Heart right ventricle (tissue), 16 donors: ENCODE data around the gene PLK5. TPM values are rescaled to one million over a fixed set of nuclear protein-coding genes. Genes with fewer than 3 reads are reported as not detected.
"Not testable (repeated sequence)": the region's sequence is repeated elsewhere in the genome, so short reads cannot be mapped to it uniquely, and the experiment has no call there.

ENCODE experiments used
- ATAC-seq, 8 donors: fragments of 200-7000 bp; cut with Tn5 transposase; one replicate each; pipeline ENCODE4 v1.9.1; 2020; ENCODE audit warnings: mild to moderate bottlenecking in 8 of 8, moderate library complexity in 8 of 8, moderate number of reproducible peaks in 1 of 8
- DNase-seq, 2 donors: peaks; one replicate each; pipeline ENCODE4 v3.0.0-alpha.2; 2020
- H3K27ac ChIP-seq, 10 donors: fragments of 200-600 bp; sonication (generic) in 2 of 10; one replicate each; pipeline versions ENCODE4 v1.5.0 to v1.8.0; 2020 to 2022; ENCODE audit warnings: mild to moderate bottlenecking in 3 of 10
- H3K27me3 ChIP-seq, 7 donors: fragments of 200-600 bp; one replicate each; pipeline ENCODE4 v1.8.0; 2021 to 2022; ENCODE audit warnings: mild to moderate bottlenecking in 2 of 7
- H3K36me3 ChIP-seq, 9 donors: fragments of 200-600 bp; sonication (generic) in 1 of 9; one replicate each; pipeline versions ENCODE4 v1.5.0 to v1.8.0; 2020 to 2022; ENCODE audit warnings: mild to moderate bottlenecking in 2 of 9
- H3K4me1 ChIP-seq, 9 donors: fragments of 200-600 bp; sonication (generic) in 1 of 9; one replicate each; pipeline versions ENCODE4 v1.5.0 to v1.8.0; 2020 to 2022; ENCODE audit warnings: mild to moderate bottlenecking in 4 of 9
- H3K4me3 ChIP-seq, 10 donors: fragments of 200-600 bp; sonication (generic) in 2 of 10; one replicate each; pipeline versions ENCODE4 v1.5.0 to v1.8.0; 2020 to 2022; ENCODE audit warnings: mild to moderate bottlenecking in 7 of 10, moderate library complexity in 2 of 10
- H3K9me3 ChIP-seq, 11 donors: fragments of 200-600 bp in 10 of 11; sonication (generic) in 2 of 11; one replicate each; pipeline versions ENCODE4 v1.5.0 to v1.8.0; 2013 to 2022; ENCODE audit warnings: mild to moderate bottlenecking in 2 of 11, control low read depth in 1 of 11, moderate library complexity in 1 of 11
- WGBS, 2 donors: extraction: QIAGEN DNeasy Blood & Tissue Kit; methylation state at CpG; one replicate each; pipeline ENCODE4 v1.1.7; 2013; ENCODE audit warnings: inconsistent platforms in 1 of 2; 5-methylcytosine and 5-hydroxymethylcytosine counted together
- intact Hi-C, 10 donors: fragments of 100-400 bp; cut with DNase I; formaldehyde crosslinking; loops; one replicate each; pipeline versions ENCODE4 v1.11.1 to v1.14.2; 2022
- polyA plus RNA-seq, 2 donors: library from polyadenylated mRNA; stranded (reverse); fragments of 200-250 nt; gene quantifications; one replicate each; pipeline ENCODE4 v1.2.3, GENCODE V29; 2013
- total RNA-seq, 10 donors: library from RNA; stranded (reverse); fragmentation: NEBNext Ultra II Directional in 3 of 10; extraction: Animal tissue kit (Norgen Biotek cat#: 25700) in 3 of 10; gene quantifications; one replicate each; pipeline versions ENCODE4 v1.2.1 to v1.2.4, GENCODE V29; 2021 to 2023
- TF ChIP-seq, protein P1 (sequence below), 9 donors: fragments of 200-600 bp; sonication (generic) in 2 of 9; IDR thresholded peaks; one replicate each; pipeline versions ENCODE4 v1.5.0 to v1.8.0; 2021 to 2022; ENCODE audit warnings: antibody characterized with exemption in 9 of 9, mild to moderate bottlenecking in 5 of 9, moderate library complexity in 1 of 9
- donor health status: Arrhythmogenic right ventricular cardiomyopathy.
- donor health status: ischemic (EF 13 %, LVEDD 7.1; RV severe dilation, severe dysfunction).
- donor health status: healthy with polysubstance abuse.
- donor health status: DM: no; HTN: yes; CAD: no.
- donor health status: DM: no; HTN: no; CAD: no.
- donor health status: ischemic (EF 25% LVEDD 6.9; RV normal size, moderate dysfunction).
- donor health status: ischemic (EF 25% LVEDD 5.7; RV mildly dilated, moderate dysfunction).
- donor health status: healthy.
- donor health status: DM: yes; HTN: yes; CAD: no.
- donor health status: Ischemic cardiomyopathy.
- donor health status: ischemic (EF 35%, LVEDD 5.7; RV mildly dilated, moderate dysfunction).
- donor health status: nonischemic (EF 11% LVEDD 7.7; RV severe dilation, severe dysfunction).
- donor health status: DM: yes; HTN: yes; CAD: no.
- donor health status: PGD.
- donor health status: ischemic (EF 29% LVEDD 5.4; RV normal size, mild dysfunction).
- donor health status: nonischemic (EF 23%, LVEDD 6.1; RV moderate dilation, normal function).

The PLK5 gene
- total and polyA plus RNA-seq, 12 donors, result 0.11 to 0.57 TPM; not detected in 10

DNA sequence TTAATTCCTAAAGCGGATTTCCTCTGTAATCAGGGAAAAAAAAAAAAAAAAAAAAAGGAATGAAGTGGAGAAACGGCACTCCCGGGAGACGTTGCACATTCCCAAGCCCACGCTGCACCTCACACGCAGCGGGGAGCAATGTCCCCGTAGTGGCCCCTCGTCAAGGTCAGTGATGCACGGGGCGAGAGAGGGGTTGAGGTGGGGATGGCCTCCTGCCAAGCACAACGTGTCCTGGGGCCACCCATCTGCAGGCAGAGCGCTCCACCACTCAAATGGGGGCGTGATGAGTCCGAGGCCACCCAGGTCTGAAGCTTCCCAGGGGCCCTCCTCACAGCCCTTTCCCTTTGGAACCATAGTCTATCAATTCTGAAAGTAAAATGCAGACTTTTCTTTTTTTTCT, 15.1 kb downstream of the PLK5 start:
- Histone ChIP-seq H3K27ac (no peak overlapping the region), H3K36me3 (no peaks in the 10 kb centered on the region), H3K4me1 (peaks cover 0 to 22% (median 4%) of the 10 kb centered on the region in 9 donors), H3K27me3 (peaks cover 0 to 20% (median 0%) of the 10 kb centered on the region in 7 donors), H3K9me3 (no peaks in the 10 kb centered on the region), H3K4me3 (no peak overlapping the region)
- no peak for DNase-seq
- WGBS, 2 donors, result 14 to 22% methylated on average over 15 of the region's 15 CpGs
- TF ChIP-seq, protein P1, sequence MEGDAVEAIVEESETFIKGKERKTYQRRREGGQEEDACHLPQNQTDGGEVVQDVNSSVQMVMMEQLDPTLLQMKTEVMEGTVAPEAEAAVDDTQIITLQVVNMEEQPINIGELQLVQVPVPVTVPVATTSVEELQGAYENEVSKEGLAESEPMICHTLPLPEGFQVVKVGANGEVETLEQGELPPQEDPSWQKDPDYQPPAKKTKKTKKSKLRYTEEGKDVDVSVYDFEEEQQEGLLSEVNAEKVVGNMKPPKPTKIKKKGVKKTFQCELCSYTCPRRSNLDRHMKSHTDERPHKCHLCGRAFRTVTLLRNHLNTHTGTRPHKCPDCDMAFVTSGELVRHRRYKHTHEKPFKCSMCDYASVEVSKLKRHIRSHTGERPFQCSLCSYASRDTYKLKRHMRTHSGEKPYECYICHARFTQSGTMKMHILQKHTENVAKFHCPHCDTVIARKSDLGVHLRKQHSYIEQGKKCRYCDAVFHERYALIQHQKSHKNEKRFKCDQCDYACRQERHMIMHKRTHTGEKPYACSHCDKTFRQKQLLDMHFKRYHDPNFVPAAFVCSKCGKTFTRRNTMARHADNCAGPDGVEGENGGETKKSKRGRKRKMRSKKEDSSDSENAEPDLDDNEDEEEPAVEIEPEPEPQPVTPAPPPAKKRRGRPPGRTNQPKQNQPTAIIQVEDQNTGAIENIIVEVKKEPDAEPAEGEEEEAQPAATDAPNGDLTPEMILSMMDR (IDR thresholded peaks at IDR 0.05), result no peak
- intact Hi-C loops, result no loop called here
- peak in 2 of 8 donors; percentile 33 to 37 for ATAC-seq

DNA sequence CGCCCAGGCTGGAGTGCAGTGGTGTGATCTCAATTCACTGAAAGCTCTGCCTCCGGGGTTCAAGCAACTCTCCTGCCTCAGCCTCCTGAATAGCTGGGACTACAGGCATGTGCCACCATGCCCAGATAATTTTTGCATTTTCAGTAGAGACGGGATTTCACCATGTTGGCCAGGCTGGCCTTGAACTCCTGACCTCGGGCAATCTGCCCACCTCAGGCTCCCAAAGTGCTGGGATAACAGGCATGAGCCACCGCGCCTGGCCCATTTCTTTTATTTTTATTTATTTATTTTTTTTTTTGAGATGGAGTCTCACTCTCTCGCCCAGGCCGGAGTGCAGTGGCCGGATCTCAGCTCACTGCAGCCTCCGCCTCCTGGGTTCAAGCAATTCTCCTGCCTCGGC, 15.9 kb downstream of the PLK5 start:
- 91% methylated on average over 11 of the region's 11 CpGs for WGBS, 2 donors
- not testable (repeated sequence) for H3K4me3 ChIP-seq, DNase-seq, H3K36me3 ChIP-seq, H3K9me3 ChIP-seq, ATAC-seq
- Histone ChIP-seq H3K4me1 (peaks cover 0 to 22% (median 4%) of the 10 kb centered on the region in 9 donors), H3K27ac (peak overlapping the region in 1 of 10 donors; percentile 58), H3K27me3 (peaks cover 0 to 20% (median 0%) of the 10 kb centered on the region in 7 donors)
- intact Hi-C loops, result loop anchor here in 4 of 10 donors (5.0 to 10.0 kb wide), 4 partner anchors 125 to 255 kb away; no protein-coding TSS in a partner anchor

DNA sequence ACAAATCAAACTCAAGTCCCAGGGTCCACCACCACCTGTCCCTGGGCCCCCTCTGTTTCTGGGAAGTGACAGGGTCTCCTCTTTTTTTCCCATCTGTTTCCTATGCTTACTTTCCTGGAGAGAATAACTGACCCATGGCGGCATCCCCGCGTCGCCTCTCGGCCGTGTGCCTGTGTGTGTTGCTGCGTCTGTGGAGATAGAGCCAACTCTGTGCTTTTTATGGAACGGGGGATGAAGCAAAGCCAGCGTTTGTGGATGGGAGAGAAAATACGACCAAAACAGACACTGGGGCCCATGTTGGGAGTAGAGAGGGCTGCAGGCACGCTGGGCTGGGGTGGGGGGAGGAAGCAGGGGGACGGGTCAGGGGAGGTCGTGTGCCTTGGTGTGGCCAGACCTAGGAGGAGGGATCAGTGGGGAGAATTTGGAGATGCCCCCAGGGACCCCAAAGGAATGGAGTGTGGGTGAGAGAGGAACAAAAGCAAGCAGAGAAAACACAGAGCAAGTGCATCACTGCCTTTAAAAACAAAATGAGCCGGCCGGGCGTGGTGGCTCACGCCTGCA, 16.6 kb downstream of the PLK5 start:
- Histone ChIP-seq H3K27me3 (peaks cover 0 to 23% (median under 1%) of the 10 kb centered on the region in 7 donors), H3K27ac (peak overlapping the region in 2 of 10 donors; percentile 44 to 58), H3K36me3 (no peaks in the 10 kb centered on the region), H3K4me3 (no peak overlapping the region), H3K4me1 (peaks cover 0 to 22% (median 4%) of the 10 kb centered on the region in 9 donors), H3K9me3 (no peaks in the 10 kb centered on the region)
- 19% methylated on average over 17 of the region's 17 CpGs for WGBS, 2 donors
- TF ChIP-seq, protein P1 (IDR thresholded peaks at IDR 0.05), result no peak
- DNase-seq (no peak), ATAC-seq (peak in 7 of 8 donors; percentile 43 to 79 (median 67))
- intact Hi-C loops, result loop anchor here in 4 of 10 donors (5.0 to 10.0 kb wide), 4 partner anchors 124 to 254 kb away; no protein-coding TSS in a partner anchor

DNA sequence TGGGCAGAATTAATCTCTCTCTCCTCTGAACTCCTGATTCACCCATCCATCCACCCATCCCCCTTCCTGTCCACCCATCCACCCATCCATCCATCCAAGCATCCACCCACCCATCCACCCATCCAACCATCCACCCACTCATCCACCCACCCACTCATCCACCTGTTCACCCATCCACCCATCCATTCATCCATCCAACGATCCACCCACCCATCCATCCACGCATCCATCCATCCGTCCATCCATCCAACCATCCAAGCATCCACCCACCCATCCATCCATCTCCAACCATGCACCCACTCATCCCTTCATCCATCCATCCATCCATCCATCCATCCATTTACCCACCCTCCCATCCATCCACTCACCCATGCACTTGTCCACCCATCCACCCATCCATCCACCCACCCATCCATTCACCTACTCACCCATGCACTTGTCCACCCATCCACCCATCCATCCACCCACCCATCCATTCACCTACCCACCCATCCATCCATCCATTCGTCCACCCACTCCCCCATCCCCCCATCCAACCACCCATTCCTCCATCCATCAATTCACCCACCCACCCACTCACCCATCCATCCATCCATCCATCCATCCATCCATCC, 25.6 kb downstream of the PLK5 start:
- peaks cover 0 to 4% (median 0%) of the 10 kb centered on the region in 9 donors for H3K36me3 ChIP-seq
- H3K4me3 ChIP-seq, result no peak overlapping the region
- H3K27ac ChIP-seq, result no peak overlapping the region
- DNase-seq, result no peak
- H3K9me3 ChIP-seq, result no peaks in the 10 kb centered on the region
- H3K4me1 ChIP-seq, result peaks cover 0 to 6% (median 4%) of the 10 kb centered on the region in 9 donors
- peaks cover 0 to 18% (median 11%) of the 10 kb centered on the region in 7 donors for H3K27me3 ChIP-seq
- TF ChIP-seq, protein P1 (IDR thresholded peaks at IDR 0.05), result no peak
- no peak for ATAC-seq
- intact Hi-C loops, result loop anchor here in 8 of 10 donors (2.0 to 10.0 kb wide), 7 partner anchors 115 to 245 kb away; no protein-coding TSS in a partner anchor
- WGBS, 2 donors, result 89 to 91% methylated on average over 4 of the region's 4 CpGs
